Measurements from ENCODE around the gene GPRC5A.

GPRC5A gene

GRCh38 chr12:12943586-12944260 lies 52.4 kb downstream of the GPRC5A start:
- no peak for DNase-seq

- DNase-seq = no peak
These were observed 54.2 kb downstream of the GPRC5A start for GRCh38 chr12:12945591-12945990.

GRCh38 chr12:12946686-12947355 lies 55.5 kb downstream of the GPRC5A start:
- no peak for DNase-seq

- no peak for DNase-seq
These were observed 56.5 kb downstream of the GPRC5A start for GRCh38 chr12:12947902-12948301.

- DNase-seq = no peak
These were observed 60.1 kb downstream of the GPRC5A start for GRCh38 chr12:12951504-12951903.

GRCh38 chr12:12952036-12952435 lies 60.7 kb downstream of the GPRC5A start, which contains the start of gene GPRC5D:
GPRC5D (minus strand) TSS chr12:12952170; CDS start chr12:12950384, 1,786 bp downstream.
- DNase-seq = no peak

- DNase-seq = no peak
These were observed 63.0 kb downstream of the GPRC5A start for GRCh38 chr12:12954356-12954755.

- DNase-seq = no peak
These were observed 63.7 kb downstream of the GPRC5A start for GRCh38 chr12:12954878-12955625.

- DNase-seq = no peak
These were observed 67.5 kb downstream of the GPRC5A start for GRCh38 chr12:12958886-12959285.

- DNase-seq = no peak
These were observed 69.4 kb downstream of the GPRC5A start for GRCh38 chr12:12960639-12961209.

GRCh38 chr12:12964255-12964654 lies 72.9 kb downstream of the GPRC5A start:
- no peak for DNase-seq

- DNase-seq = no peak
These were observed 74.5 kb downstream of the GPRC5A start for GRCh38 chr12:12965836-12966235.
